PFSK-1 (cell line): Measurements from ENCODE around the gene INSR.

ENCODE experiments used
- FOXP2 ChIP-seq: optimal IDR thresholded peaks from 2 replicates; pipeline ENCODE3; 2011; ENCODE audit warnings: borderline replicate concordance, control low read depth, inconsistent platforms; ENCODE audit not compliant: insufficient read depth; ENCODE audit errors: extremely low read length, extremely low read depth
- POLR2AphosphoS5 ChIP-seq: IDR thresholded peaks from 2 replicates; pipeline ENCODE4 v1.6.1; 2012; ENCODE audit warnings: low read depth, mild to moderate bottlenecking, control low read depth, low read length, moderate library complexity
- SIN3A ChIP-seq: IDR thresholded peaks from 2 replicates; pipeline ENCODE4 v1.6.1; 2012; ENCODE audit warnings: mild to moderate bottlenecking, low read length, moderate library complexity, borderline replicate concordance; ENCODE audit not compliant: insufficient read depth
- TAF1 ChIP-seq: IDR thresholded peaks from 2 replicates; pipeline ENCODE4 v1.6.1; 2012; ENCODE audit warnings: low read length, control low read depth, borderline replicate concordance; ENCODE audit not compliant: insufficient read depth
- TF ChIP-seq, protein P1 (sequence below), 2 experiments: IDR thresholded peaks; 2 replicates each; pipeline versions ENCODE4 v1.6.1 to v1.8.0; 2011 to 2012; ENCODE audit warnings: low read depth in 2 of 2, low read length in 2 of 2, control low read depth in 1 of 2, inconsistent platforms in 1 of 2, mild to moderate bottlenecking in 1 of 2, moderate library complexity in 1 of 2; ENCODE audit not compliant: insufficient read depth in 1 of 2

DNA sequence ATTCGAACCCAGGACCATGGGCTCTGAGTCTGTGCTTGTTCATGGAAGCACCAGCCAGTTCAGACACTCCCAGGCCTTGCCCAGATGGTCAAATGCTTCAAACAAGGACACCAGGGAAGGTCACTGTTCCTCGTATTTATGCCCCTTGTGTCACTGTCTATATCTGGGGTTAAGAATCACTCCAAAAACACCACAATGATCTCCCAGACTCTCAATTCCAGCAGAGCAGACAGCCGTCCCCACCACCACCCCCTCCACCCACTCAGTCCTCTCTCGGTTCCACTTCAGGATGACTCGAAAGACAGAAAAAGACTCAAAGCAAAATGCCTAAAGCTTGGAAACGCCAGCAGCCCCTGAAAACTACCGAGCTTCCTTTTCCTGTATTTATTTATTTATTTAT is 79.0 kb downstream of the INSR start:
- TF ChIP-seq POLR2AphosphoS5 = no peak
- no peak for TF ChIP-seq SIN3A
- TF ChIP-seq, protein P1, sequence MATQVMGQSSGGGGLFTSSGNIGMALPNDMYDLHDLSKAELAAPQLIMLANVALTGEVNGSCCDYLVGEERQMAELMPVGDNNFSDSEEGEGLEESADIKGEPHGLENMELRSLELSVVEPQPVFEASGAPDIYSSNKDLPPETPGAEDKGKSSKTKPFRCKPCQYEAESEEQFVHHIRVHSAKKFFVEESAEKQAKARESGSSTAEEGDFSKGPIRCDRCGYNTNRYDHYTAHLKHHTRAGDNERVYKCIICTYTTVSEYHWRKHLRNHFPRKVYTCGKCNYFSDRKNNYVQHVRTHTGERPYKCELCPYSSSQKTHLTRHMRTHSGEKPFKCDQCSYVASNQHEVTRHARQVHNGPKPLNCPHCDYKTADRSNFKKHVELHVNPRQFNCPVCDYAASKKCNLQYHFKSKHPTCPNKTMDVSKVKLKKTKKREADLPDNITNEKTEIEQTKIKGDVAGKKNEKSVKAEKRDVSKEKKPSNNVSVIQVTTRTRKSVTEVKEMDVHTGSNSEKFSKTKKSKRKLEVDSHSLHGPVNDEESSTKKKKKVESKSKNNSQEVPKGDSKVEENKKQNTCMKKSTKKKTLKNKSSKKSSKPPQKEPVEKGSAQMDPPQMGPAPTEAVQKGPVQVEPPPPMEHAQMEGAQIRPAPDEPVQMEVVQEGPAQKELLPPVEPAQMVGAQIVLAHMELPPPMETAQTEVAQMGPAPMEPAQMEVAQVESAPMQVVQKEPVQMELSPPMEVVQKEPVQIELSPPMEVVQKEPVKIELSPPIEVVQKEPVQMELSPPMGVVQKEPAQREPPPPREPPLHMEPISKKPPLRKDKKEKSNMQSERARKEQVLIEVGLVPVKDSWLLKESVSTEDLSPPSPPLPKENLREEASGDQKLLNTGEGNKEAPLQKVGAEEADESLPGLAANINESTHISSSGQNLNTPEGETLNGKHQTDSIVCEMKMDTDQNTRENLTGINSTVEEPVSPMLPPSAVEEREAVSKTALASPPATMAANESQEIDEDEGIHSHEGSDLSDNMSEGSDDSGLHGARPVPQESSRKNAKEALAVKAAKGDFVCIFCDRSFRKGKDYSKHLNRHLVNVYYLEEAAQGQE (IDR thresholded peaks at IDR 0.05; ENCODE audit: insufficient read depth in 1 of 2, low read depth in 2 of 2, low read length in 2 of 2) = no peak
- TF ChIP-seq TAF1 = no peak
- TF ChIP-seq FOXP2 = no peak
